ENCODE measurements around the gene EN2.

EN2 gene

DNA sequence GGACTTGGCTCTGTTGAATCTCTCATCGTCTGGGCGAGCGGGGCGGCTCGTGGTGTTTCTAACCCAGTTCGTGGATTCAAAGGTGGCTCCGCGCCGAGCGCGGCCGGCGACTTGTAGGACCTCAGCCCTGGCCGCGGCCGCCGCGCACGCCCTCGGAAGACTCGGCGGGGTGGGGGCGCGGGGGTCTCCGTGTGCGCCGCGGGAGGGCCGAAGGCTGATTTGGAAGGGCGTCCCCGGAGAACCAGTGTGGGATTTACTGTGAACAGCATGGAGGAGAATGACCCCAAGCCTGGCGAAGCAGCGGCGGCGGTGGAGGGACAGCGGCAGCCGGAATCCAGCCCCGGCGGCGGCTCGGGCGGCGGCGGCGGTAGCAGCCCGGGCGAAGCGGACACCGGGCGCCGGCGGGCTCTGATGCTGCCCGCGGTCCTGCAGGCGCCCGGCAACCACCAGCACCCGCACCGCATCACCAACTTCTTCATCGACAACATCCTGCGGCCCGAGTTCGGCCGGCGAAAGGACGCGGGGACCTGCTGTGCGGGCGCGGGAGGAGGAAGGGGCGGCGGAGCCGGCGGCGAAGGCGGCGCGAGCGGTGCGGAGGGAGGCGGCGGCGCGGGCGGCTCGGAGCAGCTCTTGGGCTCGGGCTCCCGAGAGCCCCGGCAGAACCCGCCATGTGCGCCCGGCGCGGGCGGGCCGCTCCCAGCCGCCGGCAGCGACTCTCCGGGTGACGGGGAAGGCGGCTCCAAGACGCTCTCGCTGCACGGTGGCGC lies at the start of gene EN2:
EN2 (plus strand) TSS at position 19 of the 767 bp plus-strand sequence; CDS start at position 268, 249 bp downstream.
- DNase-seq: no peak

GRCh38 chr7:155408651-155409586 lies 49.0 kb upstream of the EN2 start:
- DNase-seq: no peak

DNA sequence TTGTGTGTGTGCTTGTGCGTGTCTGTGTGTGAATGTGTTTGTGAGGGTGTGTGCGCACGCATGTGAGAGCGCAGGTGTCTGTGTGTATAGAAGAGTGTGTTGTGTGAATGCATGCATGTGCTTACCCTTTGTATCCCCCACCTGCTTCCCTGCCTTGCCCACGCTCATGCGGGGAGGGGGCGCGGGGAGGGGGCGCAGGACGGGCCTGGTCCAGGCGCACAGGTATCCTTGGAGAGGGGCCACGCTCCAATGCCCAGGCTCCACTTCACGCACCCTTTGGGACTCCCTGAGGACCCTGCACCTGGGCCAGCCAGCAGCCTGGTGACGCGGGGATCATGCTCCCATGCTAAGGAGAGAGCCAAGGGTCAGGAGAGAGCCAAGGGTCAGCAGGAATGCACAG lies 47.9 kb upstream of the EN2 start:
- DNase-seq: no peak

DNA sequence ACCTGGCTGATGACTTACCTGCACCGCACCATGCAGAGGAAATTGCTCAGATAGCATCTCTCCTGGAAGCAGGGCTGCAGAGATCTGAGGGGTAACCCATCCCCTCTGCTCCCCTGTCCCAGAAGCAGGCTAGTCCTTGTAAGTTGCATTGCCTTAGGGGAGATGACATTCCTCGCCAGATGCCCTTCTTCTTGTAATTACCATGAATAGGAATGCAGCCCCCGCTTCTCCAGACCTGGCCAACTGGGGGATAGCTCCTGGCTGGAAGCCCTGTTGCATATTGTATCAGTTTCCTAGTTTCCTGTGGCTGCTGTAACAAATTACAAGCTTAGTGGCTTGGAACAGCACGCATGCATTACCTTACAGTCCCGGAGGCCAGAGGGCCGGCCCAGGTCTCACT lies 47.5 kb upstream of the EN2 start:
- DNase-seq: no peak

GRCh38 chr7:155411718-155412415 lies 46.1 kb upstream of the EN2 start:
- DNase-seq: no peak

DNA sequence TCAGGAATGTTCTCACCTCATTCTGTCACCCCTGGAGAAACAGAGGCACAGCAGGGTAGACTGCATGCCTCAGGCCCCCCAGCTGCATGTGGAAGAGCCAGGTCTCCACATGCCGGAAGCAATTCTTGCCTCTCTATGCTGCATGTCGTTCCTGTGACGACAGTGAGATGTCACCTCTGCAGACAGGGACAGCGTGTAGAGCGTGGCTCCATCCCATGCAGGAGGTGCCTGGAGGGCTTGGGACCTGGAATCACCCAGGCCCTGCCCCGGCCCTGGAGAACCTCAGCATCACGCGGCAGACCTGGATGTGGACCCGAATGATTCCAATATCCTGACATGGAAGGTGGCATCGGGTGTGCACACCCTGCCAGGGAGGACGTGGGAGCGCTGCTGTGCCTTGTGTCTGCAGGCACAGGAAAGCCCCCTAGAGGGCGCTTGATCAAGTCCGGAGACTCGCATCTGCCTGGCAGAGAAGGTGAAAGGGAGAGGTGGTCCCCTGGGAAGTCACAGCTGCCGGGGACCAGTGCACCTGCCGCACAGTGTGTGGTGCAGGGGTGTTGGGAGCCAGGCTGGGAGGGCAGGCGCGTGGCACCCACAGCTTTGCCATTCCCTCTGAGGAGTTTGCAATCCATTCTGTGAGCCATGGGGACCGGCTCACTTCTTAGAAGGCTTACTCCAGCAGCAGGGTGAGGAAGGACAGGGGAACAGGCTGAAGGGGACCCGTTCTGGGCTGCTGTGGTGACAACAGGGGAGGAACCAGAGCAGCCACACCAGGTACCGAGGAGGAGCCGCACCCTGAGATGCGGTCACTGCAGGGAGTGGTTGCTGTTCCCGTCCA lies 45.3 kb upstream of the EN2 start:
- peak; percentile 37 for DNase-seq

GRCh38 chr7:155414547-155415492 lies 43.1 kb upstream of the EN2 start:
- DNase-seq: no peak

DNA sequence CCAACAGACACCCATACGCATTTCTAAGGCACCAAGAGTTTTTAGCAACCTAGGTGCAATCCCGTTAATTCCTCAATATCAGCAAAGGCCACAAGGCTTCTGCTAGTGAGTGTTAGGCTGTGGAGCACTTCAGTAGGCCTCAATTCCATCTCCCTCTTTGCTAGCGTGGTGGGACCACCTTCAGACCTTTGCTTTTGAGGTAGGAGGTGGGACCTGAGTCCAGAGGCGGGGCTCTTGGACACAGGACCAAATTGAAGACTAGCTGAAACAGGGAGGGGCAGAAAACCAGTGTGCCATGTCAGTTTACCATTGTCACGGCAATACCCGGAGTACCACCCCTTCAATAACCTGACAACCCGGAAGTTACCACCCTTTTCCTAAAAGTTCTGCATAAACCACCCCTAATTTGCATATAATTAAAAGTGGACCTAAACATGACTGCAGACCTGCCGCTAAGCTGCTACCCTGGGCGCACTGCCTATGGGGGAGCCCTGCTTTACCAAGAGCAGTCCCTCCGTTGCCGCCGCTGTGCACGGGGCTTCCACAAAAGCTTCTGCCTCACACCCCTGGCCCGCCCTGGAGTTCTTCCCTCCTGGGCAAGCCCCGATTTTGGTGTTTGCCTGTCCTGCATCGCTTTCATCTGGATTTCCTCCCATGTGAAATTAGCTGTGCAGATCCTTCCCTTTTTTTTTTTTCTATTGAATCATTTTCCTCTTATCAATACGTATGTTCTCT lies 41.1 kb upstream of the EN2 start:
- DNase-seq: no peak

DNA sequence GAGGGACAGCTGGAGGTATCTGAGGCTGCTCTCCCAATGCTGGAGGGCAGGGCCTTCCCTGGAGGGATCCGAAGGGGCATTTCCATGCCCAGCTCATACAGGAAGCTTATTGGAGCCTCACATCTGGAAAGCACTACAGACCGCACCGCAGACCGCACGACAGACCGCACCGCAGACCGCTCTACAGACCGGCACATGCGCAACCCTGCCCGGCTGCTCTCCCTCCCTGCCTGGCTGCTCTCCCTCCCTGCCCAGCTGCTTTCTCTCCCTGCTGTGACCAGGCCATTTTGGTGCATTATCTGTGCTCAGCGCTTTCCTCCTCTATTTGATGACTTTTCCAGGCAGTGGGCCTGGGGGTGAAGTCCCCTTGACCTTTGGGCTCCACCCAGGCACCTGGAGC lies 39.6 kb upstream of the EN2 start:
- no peak for DNase-seq

DNA sequence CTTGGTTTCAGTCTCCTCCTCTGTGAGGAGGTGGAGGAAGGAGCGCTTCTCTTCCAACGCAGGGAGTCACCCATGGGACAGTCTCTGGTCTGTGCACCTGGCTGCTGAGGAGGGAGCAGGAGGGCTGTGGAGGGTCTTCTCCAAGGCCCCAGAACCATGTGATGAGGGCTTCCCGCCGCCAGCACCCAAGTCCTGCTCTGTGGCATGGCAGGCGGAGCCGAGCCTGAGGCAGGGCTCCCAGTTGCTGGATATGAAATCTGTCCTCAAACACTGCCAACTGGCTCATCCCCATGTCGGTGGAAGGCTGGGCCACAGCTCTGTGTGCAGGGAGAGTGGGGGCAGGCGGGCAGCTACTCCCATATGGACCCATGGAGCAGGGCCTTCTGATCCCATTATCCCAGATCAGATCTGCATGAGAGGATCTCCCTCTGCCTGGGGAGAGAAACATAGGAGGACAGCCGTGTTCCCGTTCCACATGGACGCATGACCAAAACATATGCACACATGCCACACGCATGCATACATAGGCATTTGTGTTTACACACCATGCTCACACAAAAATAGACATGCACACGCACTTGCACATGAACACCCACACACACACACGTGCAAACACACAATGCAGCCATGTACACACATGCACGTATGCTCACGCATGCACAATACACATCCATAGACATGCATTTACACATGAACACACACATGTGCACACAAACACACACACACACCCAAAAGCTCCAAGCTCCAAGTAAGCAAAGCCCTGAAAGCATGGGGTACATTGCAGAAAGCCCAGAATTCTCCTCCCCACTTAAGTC lies 38.8 kb upstream of the EN2 start:
- DNase-seq: no peak

DNA sequence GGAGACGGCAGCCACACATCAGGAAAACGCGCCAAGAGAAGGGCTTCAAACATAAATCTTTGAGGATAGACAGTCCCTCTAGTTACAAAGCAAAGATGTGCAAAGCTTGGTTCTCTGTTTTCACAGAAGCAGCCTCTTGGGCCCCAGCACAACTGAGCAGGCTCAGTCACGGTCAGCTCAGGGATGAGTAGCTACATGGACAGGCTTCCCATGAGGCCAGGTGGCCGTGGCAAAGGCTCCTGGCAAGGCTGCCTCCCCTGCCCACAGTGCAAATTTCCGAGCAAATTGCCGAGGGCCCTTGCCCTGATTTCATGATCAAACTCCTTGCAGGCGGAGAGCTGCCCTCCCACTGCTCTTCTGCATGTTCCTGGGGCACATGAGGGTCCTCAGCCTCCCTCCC lies 37.8 kb upstream of the EN2 start:
- no peak for DNase-seq

DNA sequence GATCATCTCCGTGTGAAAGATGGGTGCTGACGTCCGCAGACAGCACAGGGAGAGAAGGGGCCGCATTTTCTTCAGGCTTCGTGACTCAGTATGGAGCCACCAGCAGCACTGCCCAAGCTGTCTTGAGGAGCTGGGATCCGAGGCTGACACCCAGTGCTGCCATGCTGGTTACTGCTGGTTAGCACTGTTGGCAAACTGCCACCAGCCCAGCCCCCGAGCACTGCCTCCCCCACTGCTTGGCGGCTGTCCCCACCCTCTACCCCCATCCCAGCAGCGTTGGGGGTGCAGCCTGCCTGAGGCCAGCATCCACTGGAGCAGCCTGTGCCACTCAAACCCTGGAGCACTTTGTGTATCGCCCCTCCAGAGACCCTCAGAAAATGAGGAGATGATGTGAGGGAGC lies 35.8 kb upstream of the EN2 start:
- no peak for DNase-seq

DNA sequence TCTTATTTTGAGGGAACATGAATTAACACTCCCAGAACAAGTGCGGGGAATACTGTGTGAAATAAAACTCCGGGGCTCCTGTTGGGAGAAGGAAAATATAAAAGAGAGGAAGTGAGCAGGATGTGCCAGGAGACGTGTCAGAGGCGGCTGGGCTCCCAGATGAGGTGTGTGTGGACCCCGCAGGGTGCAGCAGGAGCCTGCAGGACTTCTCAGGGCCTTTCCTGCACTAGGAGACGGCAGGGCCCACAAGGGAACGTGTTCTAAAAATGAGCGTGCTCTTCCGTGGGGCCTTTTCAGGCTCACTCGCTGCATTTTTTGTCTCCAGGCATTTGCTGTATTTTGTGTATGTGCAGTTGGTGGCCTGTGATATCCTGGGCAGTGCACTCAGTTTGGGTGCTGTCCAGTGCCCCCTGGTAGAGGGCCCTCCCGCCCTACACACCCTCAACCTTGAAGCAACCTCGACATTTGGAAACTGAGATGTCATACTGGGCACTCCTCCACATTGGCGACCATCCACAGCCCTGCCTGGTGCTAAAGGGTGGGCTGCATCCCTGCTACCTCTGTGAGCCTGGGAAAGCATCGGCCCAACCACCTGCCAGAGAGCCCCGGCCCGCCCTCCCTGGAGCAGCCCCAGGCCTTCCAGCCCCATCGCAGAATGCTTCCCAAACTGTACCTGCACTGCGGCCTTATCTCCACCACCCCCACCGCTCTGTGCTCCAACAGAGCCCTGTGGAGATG lies 35.2 kb upstream of the EN2 start:
- no peak for DNase-seq

GRCh38 chr7:155423337-155424285 lies 34.3 kb upstream of the EN2 start:
- no peak for DNase-seq

DNA sequence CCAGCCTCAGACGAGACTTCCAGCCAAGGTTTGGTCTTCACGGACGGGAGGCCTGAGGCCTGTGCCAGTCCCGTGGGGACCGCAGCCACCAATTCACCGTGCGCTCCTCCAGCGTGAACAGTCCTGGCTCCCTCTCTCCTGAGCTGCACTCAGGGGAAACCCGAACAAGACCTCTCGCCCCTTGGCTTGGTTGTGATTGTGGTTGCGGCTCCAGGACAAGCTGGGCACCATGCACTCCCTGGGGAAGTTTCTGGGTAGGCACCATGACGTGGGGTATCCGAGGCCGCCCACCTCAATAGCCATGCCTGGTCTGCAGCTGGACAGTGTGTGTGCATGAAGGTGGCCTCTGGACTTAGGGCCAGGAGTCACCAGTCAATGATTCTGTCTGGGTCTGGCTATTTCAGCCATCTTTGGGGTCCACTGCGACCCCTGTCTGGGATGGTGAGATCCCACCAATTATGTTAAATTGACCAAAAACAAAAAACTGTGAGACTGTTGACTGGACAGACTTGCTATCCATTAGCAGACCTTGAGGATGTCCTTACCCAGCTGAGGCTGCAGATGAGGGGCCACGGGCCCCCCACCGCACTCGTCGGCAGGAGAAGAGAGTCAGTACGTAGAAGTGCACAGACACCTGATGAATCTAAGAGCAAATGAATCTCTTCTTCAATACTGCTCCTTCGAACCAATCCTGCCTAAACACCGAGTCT lies 33.5 kb upstream of the EN2 start:
- no peak for DNase-seq

- no peak for DNase-seq
Measured at GRCh38 chr7:155425011-155425340, 33.0 kb upstream of the EN2 start.

GRCh38 chr7:155425887-155426286 lies 32.0 kb upstream of the EN2 start:
- DNase-seq: no peak
